Ovary (tissue), 9 donors: Measurements from ENCODE around the gene TENM4. TPM values are rescaled to one million over a fixed set of nuclear protein-coding genes. Genes with fewer than 3 reads are reported as not detected.

Experiments used
- DNase-seq, 5 donors: peaks; one replicate each; pipeline ENCODE4 v3.0.0-alpha.2; 2019 to 2020
- H3K27ac ChIP-seq, 2 donors: fragments of 200-600 bp; one replicate each; pipeline versions ENCODE4 v1.5.1 to v1.8.0; 2019 to 2022
- H3K27me3 ChIP-seq: fragments of 200-600 bp; one replicate; pipeline ENCODE4 v1.8.0; 2022
- H3K36me3 ChIP-seq: fragments of 200-600 bp; sonication (generic); one replicate; pipeline ENCODE4 v1.5.1; 2019
- H3K4me1 ChIP-seq: one replicate; pipeline ENCODE4 v1.8.1; 2013; ENCODE audit warnings: mild to moderate bottlenecking, moderate library complexity; ENCODE audit not compliant: insufficient read depth
- H3K4me3 ChIP-seq: fragments of 200-600 bp; sonication (generic); one replicate; pipeline ENCODE4 v1.5.1; 2017
- H3K9me3 ChIP-seq, 2 donors: fragments of 200-600 bp in 1 of 2; sonication (generic) in 1 of 2; one replicate each; pipeline versions ENCODE4 v1.5.1 to v1.8.1; 2013 to 2019; ENCODE audit warnings: mild to moderate bottlenecking in 1 of 2, moderate library complexity in 1 of 2
- CTCF ChIP-seq, 3 donors: fragments of 450-650 bp in 2 of 3; fragments of 200-600 bp in 1 of 3; IDR thresholded peaks; one replicate each; pipeline versions ENCODE4 v1.5.1 to v1.8.0; 2016 to 2022; ENCODE audit warnings: antibody characterized with exemption in 3 of 3, mild to moderate bottlenecking in 1 of 3
- EP300 ChIP-seq: sonication (generic); formaldehyde crosslinking; IDR thresholded peaks from one replicate; pipeline ENCODE4 v1.6.1; 2017; ENCODE audit warnings: antibody characterized with exemption
- POLR2A ChIP-seq: fragments of 450-650 bp; IDR thresholded peaks from one replicate; pipeline ENCODE4 v1.6.1; 2017; ENCODE audit warnings: antibody characterized with exemption, mild to moderate bottlenecking, moderate library complexity
- WGBS, 3 donors: extraction: QIAGEN DNeasy Blood & Tissue Kit in 1 of 3; methylation state at CpG; one replicate each; pipeline versions ENCODE4 v1.1.5 to v1.1.7; 2013 to 2017; 5-methylcytosine and 5-hydroxymethylcytosine counted together
- intact Hi-C, 4 donors: fragments of 100-400 bp; cut with DNase I; formaldehyde crosslinking; loops; one replicate each; pipeline versions ENCODE4 v1.11.0 to v1.15.1; 2022 to 2023
- polyA plus RNA-seq, 2 donors: library from polyadenylated mRNA; stranded (reverse); fragments of 200-250 nt in 1 of 2; fragments of 350-450 nt in 1 of 2; fragmentation: Illumina TruSeq in 1 of 2; extraction: RNeasy Lipid Tissue Mini Kit (QIAGEN cat#74804) in 1 of 2; gene quantifications; one replicate each; pipeline ENCODE4 v1.2.3, GENCODE V29; 2013 to 2014
- total RNA-seq, 7 donors: library from RNA; depleted of rRNA in 2 of 7; stranded (reverse); fragments of >200 nt in 2 of 7; fragmentation: NEBNext Ultra II Directional in 3 of 7; extraction: Animal tissue kit (Norgen Biotek cat#: 25700) in 3 of 7; gene quantifications; one replicate each; pipeline versions ENCODE4 v1.1.0 to v1.2.4, GENCODE V29; 2016 to 2023
- donor health status: DM: no; HTN: no; CAD: no; lungs with moderate emphysema.
- donor health status: DM: no; HTN: no; CAD: no.
- donor health status: Bipolar disorder and iron deficiency.
- donor health status: DM: yes; HTN: yes; CAD: no.
- donor health status: DM: no; HTN: no; CAD: no.
- donor health status: DM: yes; HTN: yes; CAD: no.

The TENM4 gene
- total and polyA plus RNA-seq, 9 donors = 11.0 to 206 (median 107) TPM

DNA sequence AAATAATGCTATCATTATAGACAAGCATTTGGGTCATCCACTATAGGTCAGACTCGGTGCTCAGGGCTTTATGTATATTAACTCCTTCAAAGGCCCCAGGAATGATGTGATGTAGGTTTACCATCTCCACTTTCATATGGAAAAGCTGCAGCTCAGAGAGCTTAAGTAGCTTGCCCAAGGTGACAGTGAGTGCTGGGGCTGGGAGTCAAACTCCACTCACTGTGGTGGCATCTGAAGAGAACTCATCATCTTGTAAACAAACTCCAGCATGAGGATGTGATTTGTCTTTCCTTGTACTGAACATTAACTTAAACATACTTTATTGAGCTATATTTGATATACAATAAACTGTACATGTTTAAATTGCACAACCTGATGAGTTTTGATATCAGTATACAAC, 25.4 kb downstream of the TENM4 start:
- Histone ChIP-seq H3K36me3 (no peaks in the 10 kb centered on the region), H3K4me3 (no peak overlapping the region), H3K9me3 (no peaks in the 10 kb centered on the region), H3K27ac (peak overlapping the region in 1 of 2 donors; percentile 13), H3K27me3 (no peaks in the 10 kb centered on the region), H3K4me1 (peaks cover 17% of the 10 kb centered on the region)
- 66 to 79% (median 77%) methylated on average over 1 of the region's 1 CpG for WGBS, 3 donors
- intact Hi-C loops = no loop called here
- DNase-seq = no peak
- no peak for TF ChIP-seq EP300
- no peak for TF ChIP-seq POLR2A
- no peak for TF ChIP-seq CTCF (IDR thresholded peaks at IDR 0.05)

GRCh38 chr11:79414644-79415317, 26.0 kb downstream of the TENM4 start:
- Histone ChIP-seq H3K9me3 (no peaks in the 10 kb centered on the region), H3K36me3 (no peaks in the 10 kb centered on the region), H3K4me3 (no peak overlapping the region), H3K27ac (peak overlapping the region in 1 of 2 donors; percentile 13), H3K27me3 (no peaks in the 10 kb centered on the region), H3K4me1 (peaks cover 17% of the 10 kb centered on the region)
- peak; percentile 64 to 74 (median 71) for DNase-seq
- WGBS, 3 donors = 13 to 18% (median 16%) methylated on average over 8 of the region's 8 CpGs
- TF ChIP-seq EP300 (no peak), POLR2A (no peak), CTCF (IDR thresholded peaks at IDR 0.05) (no peak)
- intact Hi-C loops = no loop called here

DNA sequence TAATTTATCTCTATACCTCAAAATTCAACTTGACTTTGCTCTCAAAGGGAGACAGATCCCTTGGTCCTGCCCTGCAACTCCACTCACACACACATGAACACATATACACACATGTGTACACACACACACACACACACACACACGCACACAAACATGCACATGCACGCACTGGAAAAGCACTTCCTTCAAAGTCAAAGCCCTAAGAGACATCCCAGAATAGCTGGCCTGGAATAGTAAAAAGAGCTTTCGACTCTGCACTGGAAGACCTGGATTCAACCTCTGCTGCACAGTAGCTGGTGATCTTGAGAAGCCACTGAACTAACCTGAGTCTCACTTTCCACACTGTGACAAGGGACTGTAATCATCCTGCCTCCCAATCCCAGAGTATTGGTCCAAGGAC, 26.8 kb downstream of the TENM4 start:
- Histone ChIP-seq H3K9me3 (no peaks in the 10 kb centered on the region), H3K27ac (no peak overlapping the region), H3K27me3 (no peaks in the 10 kb centered on the region), H3K4me3 (no peak overlapping the region), H3K4me1 (peaks cover 16% of the 10 kb centered on the region), H3K36me3 (no peaks in the 10 kb centered on the region)
- no peak for DNase-seq
- WGBS, 3 donors = 35 to 54% (median 44%) methylated on average over 3 of the region's 3 CpGs
- intact Hi-C loops = no loop called here
- no peak for TF ChIP-seq CTCF (IDR thresholded peaks at IDR 0.05)
- TF ChIP-seq POLR2A = no peak
- no peak for TF ChIP-seq EP300

- DNase-seq = peak; percentile 90 to 94 (median 92)
- H3K36me3 ChIP-seq = no peaks in the 10 kb centered on the region
- H3K27me3 ChIP-seq = no peaks in the 10 kb centered on the region
- no peak overlapping the region for H3K27ac ChIP-seq
- H3K4me1 ChIP-seq = peaks cover 16% of the 10 kb centered on the region
- intact Hi-C loops = no loop called here
- no peak for TF ChIP-seq EP300
- no peak for TF ChIP-seq CTCF (IDR thresholded peaks at IDR 0.05)
- TF ChIP-seq POLR2A = no peak
- no peaks in the 10 kb centered on the region for H3K9me3 ChIP-seq
- 1 to 6% (median 4%) methylated on average over 4 of the region's 4 CpGs for WGBS, 3 donors
- no peak overlapping the region for H3K4me3 ChIP-seq
Observed at GRCh38 chr11:79413268-79413667, 27.6 kb downstream of the TENM4 start.
